Neural progenitor cell (in vitro differentiated cells): Measurements from ENCODE around the gene CNGA2.

Experiments used
- EZH2 ChIP-seq: fragments of 200-600 bp; sonication (generic); IDR thresholded peaks from 2 replicates; pipeline ENCODE4 v1.6.1; 2017; ENCODE audit warnings: antibody characterized with exemption, mild to moderate bottlenecking, moderate library complexity
- EZH2phosphoT487 ChIP-seq: fragments of 200-600 bp; sonication (generic); IDR thresholded peaks from 2 replicates; pipeline ENCODE4 v1.6.1; 2017; ENCODE audit warnings: antibody characterized with exemption
- TF ChIP-seq, protein P1 (sequence below): fragments of 200-600 bp; sonication (generic); IDR thresholded peaks from 2 replicates; pipeline ENCODE4 v1.5.1; 2017; ENCODE audit warnings: antibody characterized with exemption, mild to moderate bottlenecking

DNA sequence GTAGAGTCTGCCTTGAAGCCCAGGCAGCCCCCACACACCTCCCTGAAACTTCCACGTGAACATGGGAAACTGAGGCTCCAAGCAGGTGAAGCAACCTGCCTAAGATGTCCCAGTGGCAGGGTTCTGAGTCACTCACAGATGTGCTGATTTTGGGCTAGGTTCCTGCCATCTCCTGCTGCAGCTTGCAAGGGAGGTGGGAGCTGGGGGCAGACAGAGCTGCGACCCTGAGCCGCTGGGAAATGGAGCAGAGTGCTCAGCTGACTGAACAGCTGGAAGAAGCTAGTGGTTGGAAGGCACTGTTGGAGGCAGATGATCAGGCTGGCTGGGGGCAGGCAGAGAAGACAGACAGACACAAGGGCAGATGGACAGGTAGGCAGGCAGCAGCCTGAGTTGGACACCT, 22.3 kb upstream of the CNGA2 start:
- TF ChIP-seq, protein P1, sequence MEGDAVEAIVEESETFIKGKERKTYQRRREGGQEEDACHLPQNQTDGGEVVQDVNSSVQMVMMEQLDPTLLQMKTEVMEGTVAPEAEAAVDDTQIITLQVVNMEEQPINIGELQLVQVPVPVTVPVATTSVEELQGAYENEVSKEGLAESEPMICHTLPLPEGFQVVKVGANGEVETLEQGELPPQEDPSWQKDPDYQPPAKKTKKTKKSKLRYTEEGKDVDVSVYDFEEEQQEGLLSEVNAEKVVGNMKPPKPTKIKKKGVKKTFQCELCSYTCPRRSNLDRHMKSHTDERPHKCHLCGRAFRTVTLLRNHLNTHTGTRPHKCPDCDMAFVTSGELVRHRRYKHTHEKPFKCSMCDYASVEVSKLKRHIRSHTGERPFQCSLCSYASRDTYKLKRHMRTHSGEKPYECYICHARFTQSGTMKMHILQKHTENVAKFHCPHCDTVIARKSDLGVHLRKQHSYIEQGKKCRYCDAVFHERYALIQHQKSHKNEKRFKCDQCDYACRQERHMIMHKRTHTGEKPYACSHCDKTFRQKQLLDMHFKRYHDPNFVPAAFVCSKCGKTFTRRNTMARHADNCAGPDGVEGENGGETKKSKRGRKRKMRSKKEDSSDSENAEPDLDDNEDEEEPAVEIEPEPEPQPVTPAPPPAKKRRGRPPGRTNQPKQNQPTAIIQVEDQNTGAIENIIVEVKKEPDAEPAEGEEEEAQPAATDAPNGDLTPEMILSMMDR: no peak
- TF ChIP-seq EZH2phosphoT487: no peak
- no peak for TF ChIP-seq EZH2
